Measurements from ENCODE around the gene EPS8L3.

DNA sequence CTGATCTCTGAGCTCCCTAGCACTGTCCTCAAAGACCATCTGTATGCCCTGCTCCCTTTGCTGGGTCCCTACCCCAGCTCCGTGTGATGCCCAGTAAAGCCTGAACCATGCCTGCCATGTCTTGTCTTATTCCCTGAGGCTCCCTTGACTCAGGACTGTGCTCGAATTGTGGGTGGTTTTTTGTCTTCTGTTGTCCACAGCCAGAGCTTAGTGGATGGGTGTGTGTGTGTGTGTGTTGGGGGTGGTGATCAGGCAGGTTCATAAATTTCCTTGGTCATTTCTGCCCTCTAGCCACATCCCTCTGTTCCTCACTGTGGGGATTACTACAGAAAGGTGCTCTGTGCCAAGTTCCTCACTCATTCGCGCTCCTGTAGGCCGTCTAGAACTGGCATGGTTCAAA, 46.0 kb downstream of the EPS8L3 start:
- TF ChIP-seq POLR2A (IDR thresholded peaks at IDR 0.05) = no peak
- TF ChIP-seq, protein P1, sequence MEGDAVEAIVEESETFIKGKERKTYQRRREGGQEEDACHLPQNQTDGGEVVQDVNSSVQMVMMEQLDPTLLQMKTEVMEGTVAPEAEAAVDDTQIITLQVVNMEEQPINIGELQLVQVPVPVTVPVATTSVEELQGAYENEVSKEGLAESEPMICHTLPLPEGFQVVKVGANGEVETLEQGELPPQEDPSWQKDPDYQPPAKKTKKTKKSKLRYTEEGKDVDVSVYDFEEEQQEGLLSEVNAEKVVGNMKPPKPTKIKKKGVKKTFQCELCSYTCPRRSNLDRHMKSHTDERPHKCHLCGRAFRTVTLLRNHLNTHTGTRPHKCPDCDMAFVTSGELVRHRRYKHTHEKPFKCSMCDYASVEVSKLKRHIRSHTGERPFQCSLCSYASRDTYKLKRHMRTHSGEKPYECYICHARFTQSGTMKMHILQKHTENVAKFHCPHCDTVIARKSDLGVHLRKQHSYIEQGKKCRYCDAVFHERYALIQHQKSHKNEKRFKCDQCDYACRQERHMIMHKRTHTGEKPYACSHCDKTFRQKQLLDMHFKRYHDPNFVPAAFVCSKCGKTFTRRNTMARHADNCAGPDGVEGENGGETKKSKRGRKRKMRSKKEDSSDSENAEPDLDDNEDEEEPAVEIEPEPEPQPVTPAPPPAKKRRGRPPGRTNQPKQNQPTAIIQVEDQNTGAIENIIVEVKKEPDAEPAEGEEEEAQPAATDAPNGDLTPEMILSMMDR (IDR thresholded peaks at IDR 0.05) = no peak

All from upper lobe of left lung (tissue), 4 donors.